Glomerular visceral epithelial cell (primary cell): ENCODE measurements around the gene PIAS2.
"Not testable (repeated sequence)": the region's sequence is repeated elsewhere in the genome, so short reads cannot be mapped to it uniquely, and the experiment has no call there.

ENCODE experiments used
- DNase-seq: peaks from one replicate; pipeline ENCODE4 v3.0.0-alpha.2; 2016; ENCODE audit errors: extremely low spot score

PIAS2 gene

GRCh38 chr18:46831434-46831833, 85.9 kb downstream of the PIAS2 start:
- no peak for DNase-seq

- no peak for DNase-seq
These were observed 86.7 kb downstream of the PIAS2 start for GRCh38 chr18:46830633-46831032.

- no peak for DNase-seq
These were observed 87.4 kb downstream of the PIAS2 start for GRCh38 chr18:46829947-46830346.

- DNase-seq, result no peak
These were observed 87.8 kb downstream of the PIAS2 start for GRCh38 chr18:46829531-46829930.

- no peak for DNase-seq
These were observed 95.2 kb downstream of the PIAS2 start for GRCh38 chr18:46821856-46822711.

GRCh38 chr18:46820863-46821262, 96.4 kb downstream of the PIAS2 start:
- DNase-seq, result no peak

- DNase-seq, result no peak
These were observed 101.6 kb downstream of the PIAS2 start for GRCh38 chr18:46815661-46816060.

- no peak for DNase-seq
These were observed 102.9 kb downstream of the PIAS2 start for GRCh38 chr18:46814399-46814798.

GRCh38 chr18:46812311-46812710, 105.0 kb downstream of the PIAS2 start:
- DNase-seq, result no peak

- DNase-seq, result no peak
These were observed 106.8 kb downstream of the PIAS2 start for GRCh38 chr18:46810481-46811000.

GRCh38 chr18:46809145-46809544, 108.2 kb downstream of the PIAS2 start:
- no peak for DNase-seq

GRCh38 chr18:46795945-46796344, 121.4 kb downstream of the PIAS2 start:
- not testable (repeated sequence) for DNase-seq

- no peak for DNase-seq
These were observed 122.7 kb downstream of the PIAS2 start for GRCh38 chr18:46794607-46795006.

- DNase-seq, result no peak
These were observed 123.7 kb downstream of the PIAS2 start for GRCh38 chr18:46793565-46793964.

- no peak for DNase-seq
These were observed 128.2 kb downstream of the PIAS2 start for GRCh38 chr18:46789088-46789487.

- DNase-seq, result no peak
These were observed 129.6 kb downstream of the PIAS2 start for GRCh38 chr18:46787674-46788073.

GRCh38 chr18:46772357-46772756, 144.9 kb downstream of the PIAS2 start:
- no peak for DNase-seq

- no peak for DNase-seq
These were observed 146.2 kb downstream of the PIAS2 start for GRCh38 chr18:46771141-46771540.

GRCh38 chr18:46770708-46771107, 146.6 kb downstream of the PIAS2 start:
- no peak for DNase-seq

- no peak for DNase-seq
These were observed 149.0 kb downstream of the PIAS2 start for GRCh38 chr18:46768166-46768921.

GRCh38 chr18:46767217-46767616, 150.1 kb downstream of the PIAS2 start:
- DNase-seq, result no peak

- no peak for DNase-seq
These were observed 152.7 kb downstream of the PIAS2 start for GRCh38 chr18:46764586-46764985.
